HepG2 (cell line): Measurements from ENCODE around the gene ERFL. TPM values are rescaled to one million over a fixed set of nuclear protein-coding genes. Genes with fewer than 3 reads are reported as not detected.

Experiments used
- ADNP ChIP-seq: sonication (generic); formaldehyde crosslinking; IDR thresholded peaks from 2 replicates; pipeline ENCODE4 v1.4.0; 2020; ENCODE audit warnings: missing genetic modification reagents
- ATF7-NPFF ChIP-seq: sonication (generic); formaldehyde crosslinking; IDR thresholded peaks from 2 replicates; pipeline ENCODE4 v1.8.1; 2023; ENCODE audit warnings: mild to moderate bottlenecking, low read depth, missing genetic modification reagents, moderate library complexity
- BHLHE40 ChIP-seq: IDR thresholded peaks from 2 replicates; pipeline ENCODE4 v1.6.1; 2011; ENCODE audit warnings: low read length, improper control_type of control experiment
- CCAR2 ChIP-seq: fragments of 200-400 bp; formaldehyde crosslinking; optimal IDR thresholded peaks from 2 replicates; pipeline ENCODE3; 2018; ENCODE audit warnings: low read depth, mild to moderate bottlenecking, low read length, moderate library complexity
- CREM ChIP-seq, 2 experiments: sonication (generic) in 1 of 2; formaldehyde crosslinking in 1 of 2; IDR thresholded peaks; 2 replicates each; pipeline versions ENCODE4 v1.4.0 to v1.6.1; 2016 to 2020; ENCODE audit warnings: antibody characterized with exemption in 1 of 2, mild to moderate bottlenecking in 1 of 2, missing genetic modification reagents in 1 of 2
- GZF1 ChIP-seq: sonication (generic); formaldehyde crosslinking; IDR thresholded peaks from 2 replicates; pipeline ENCODE4 v1.5.1; 2020; ENCODE audit warnings: mild to moderate bottlenecking, missing genetic modification reagents
- HCFC1 ChIP-seq: fragments of 150-350 bp; IDR thresholded peaks from 2 replicates; pipeline ENCODE4 v1.6.1; 2014; ENCODE audit warnings: low read depth, low read length
- MEIS1 ChIP-seq: sonication (generic); formaldehyde crosslinking; IDR thresholded peaks from 2 replicates; pipeline ENCODE4 v1.9.0; 2021; ENCODE audit warnings: mild to moderate bottlenecking, missing genetic modification reagents, moderate library complexity, borderline replicate concordance
- NCOA1 ChIP-seq: sonication (generic); formaldehyde crosslinking; IDR thresholded peaks from 2 replicates; pipeline ENCODE4 v1.9.0; 2021; ENCODE audit warnings: missing genetic modification reagents
- PHF8 ChIP-seq: sonication (generic); formaldehyde crosslinking; IDR thresholded peaks from 2 replicates; pipeline ENCODE4 v1.5.0; 2020; ENCODE audit warnings: missing genetic modification reagents
- RAD21 ChIP-seq: fragments of 450-650 bp; formaldehyde crosslinking; IDR thresholded peaks from 2 replicates; pipeline ENCODE4 v1.5.0; 2020; ENCODE audit warnings: mild to moderate bottlenecking
- RAD51 ChIP-seq: fragments of 450-650 bp; IDR thresholded peaks from 2 replicates; pipeline ENCODE4 v1.6.1; 2016; ENCODE audit warnings: borderline replicate concordance
- SAP130 ChIP-seq: IDR thresholded peaks from 2 replicates; pipeline ENCODE4 v1.6.1; 2016; ENCODE audit warnings: low read depth
- TCF12 ChIP-seq, 2 experiments: fragments of 450-650 bp in 1 of 2; sonication (generic) in 1 of 2; formaldehyde crosslinking in 1 of 2; IDR thresholded peaks; 2 replicates each; pipeline versions ENCODE4 v1.6.1 to v1.8.0; 2017 to 2022; ENCODE audit warnings: antibody characterized with exemption in 1 of 2, mild to moderate bottlenecking in 1 of 2, missing genetic modification reagents in 1 of 2, moderate library complexity in 1 of 2
- ZNF180 ChIP-seq: sonication (generic); formaldehyde crosslinking; IDR thresholded peaks from 2 replicates; pipeline ENCODE4 v1.4.0; 2020; ENCODE audit warnings: low read depth, missing genetic modification reagents, borderline replicate concordance
- ZNF652 ChIP-seq: IDR thresholded peaks from 2 replicates; pipeline ENCODE4 v1.6.1; 2016; ENCODE audit warnings: low read depth, borderline replicate concordance
- ZNF737 ChIP-seq: sonication (generic); formaldehyde crosslinking; IDR thresholded peaks from 2 replicates; pipeline ENCODE4 v1.5.0; 2020; ENCODE audit warnings: missing genetic modification reagents, mild to moderate bottlenecking, borderline replicate concordance
- polyA plus RNA-seq, 8 experiments: library from polyadenylated mRNA; depleted of rRNA in 3 of 8; stranded (reverse) in 7 of 8; unstranded in 1 of 8; fragments of >200 nt; fragmentation: Illumina TruSeq in 4 of 8; extraction: Trizol in 4 of 8; gene quantifications; 2 replicates each; pipeline versions ENCODE4 v1.2.1 to v1.2.3, GENCODE V29; 2011 to 2016; ENCODE audit warnings: low read depth in 4 of 8, missing spikeins in 1 of 8, mixed read lengths in 1 of 8; ENCODE audit not compliant: insufficient read depth in 1 of 8
- total RNA-seq, 5 experiments: library from RNA; depleted of rRNA; stranded (reverse); fragments of >200 nt; fragmentation: Illumina TruSeq; extraction: Trizol; gene quantifications; 2 replicates each; pipeline ENCODE4 v1.2.3, GENCODE V29; 2016; ENCODE audit warnings: low read depth in 1 of 5
- TF ChIP-seq, protein P1 (sequence below): sonication (generic); formaldehyde crosslinking; IDR thresholded peaks from 2 replicates; pipeline ENCODE4 v1.4.0; 2020; ENCODE audit warnings: missing genetic modification reagents
- TF ChIP-seq, protein P2 (sequence below): sonication (generic); formaldehyde crosslinking; IDR thresholded peaks from 2 replicates; pipeline ENCODE4 v1.4.0; 2020; ENCODE audit warnings: mild to moderate bottlenecking, low read depth, missing genetic modification reagents
- TF ChIP-seq, protein P3 (sequence below): sonication (generic); formaldehyde crosslinking; IDR thresholded peaks from 2 replicates; pipeline ENCODE4 v1.4.0; 2020; ENCODE audit warnings: mild to moderate bottlenecking, missing genetic modification reagents
- TF ChIP-seq, protein P4 (sequence below): sonication (generic); formaldehyde crosslinking; IDR thresholded peaks from 2 replicates; pipeline ENCODE4 v1.4.0; 2020; ENCODE audit warnings: missing genetic modification reagents

ERFL gene
- total and polyA plus RNA-seq, 2 of the 13 experiments (the other 11 are each of a cell fraction or from before 2014, with no cell fraction given): not detected

DNA sequence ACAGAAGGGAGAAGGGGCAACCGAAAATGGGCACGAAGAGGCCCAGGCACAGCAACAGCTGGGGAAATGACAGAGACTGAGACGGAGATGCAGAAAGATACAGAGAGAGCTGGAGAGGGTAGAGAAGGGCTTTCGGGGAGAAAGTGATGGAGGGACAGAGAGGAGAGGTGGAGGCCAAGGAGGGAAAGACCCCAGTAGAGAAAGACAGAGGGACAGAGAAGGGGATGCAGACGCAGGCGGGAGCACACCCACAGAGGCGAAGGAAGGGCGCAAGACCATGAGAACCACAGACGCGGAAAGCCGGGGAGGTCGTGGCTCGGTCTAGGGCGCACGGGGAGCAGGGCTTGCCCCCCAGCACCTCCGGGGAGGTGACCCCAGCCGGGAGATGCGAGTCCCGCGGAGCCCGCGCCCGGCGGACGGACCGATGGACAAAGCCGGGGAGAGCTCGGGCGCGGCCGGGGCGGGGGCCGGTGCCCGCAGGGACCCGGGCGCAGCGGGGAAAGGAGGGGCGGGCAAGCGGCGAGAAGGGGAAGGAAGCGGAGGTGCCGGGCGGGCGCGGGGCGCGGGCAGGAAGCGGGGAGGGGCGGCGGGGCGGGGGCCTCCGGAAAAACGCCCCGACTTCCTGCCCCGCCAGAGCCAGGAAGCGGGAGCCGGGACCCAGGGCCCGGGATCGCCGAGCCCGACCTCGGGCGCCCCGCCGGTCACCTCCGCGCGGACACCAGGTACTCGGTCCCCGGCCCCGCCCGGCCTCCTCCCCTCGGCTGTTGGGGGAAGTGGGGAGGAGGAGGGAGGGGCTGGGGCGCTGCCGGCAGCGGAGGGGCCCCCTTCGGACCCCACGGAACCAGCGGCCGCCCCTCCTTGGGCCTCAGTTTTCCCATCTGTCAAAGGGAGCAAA is 45.4 kb downstream of the ERFL start, which contains the start of gene ARHGEF1 (continued):
- TF ChIP-seq ATF7-NPFF (CRISPR knock-in tag): no peak
- TF ChIP-seq ADNP: no peak
- TF ChIP-seq, protein P1, sequence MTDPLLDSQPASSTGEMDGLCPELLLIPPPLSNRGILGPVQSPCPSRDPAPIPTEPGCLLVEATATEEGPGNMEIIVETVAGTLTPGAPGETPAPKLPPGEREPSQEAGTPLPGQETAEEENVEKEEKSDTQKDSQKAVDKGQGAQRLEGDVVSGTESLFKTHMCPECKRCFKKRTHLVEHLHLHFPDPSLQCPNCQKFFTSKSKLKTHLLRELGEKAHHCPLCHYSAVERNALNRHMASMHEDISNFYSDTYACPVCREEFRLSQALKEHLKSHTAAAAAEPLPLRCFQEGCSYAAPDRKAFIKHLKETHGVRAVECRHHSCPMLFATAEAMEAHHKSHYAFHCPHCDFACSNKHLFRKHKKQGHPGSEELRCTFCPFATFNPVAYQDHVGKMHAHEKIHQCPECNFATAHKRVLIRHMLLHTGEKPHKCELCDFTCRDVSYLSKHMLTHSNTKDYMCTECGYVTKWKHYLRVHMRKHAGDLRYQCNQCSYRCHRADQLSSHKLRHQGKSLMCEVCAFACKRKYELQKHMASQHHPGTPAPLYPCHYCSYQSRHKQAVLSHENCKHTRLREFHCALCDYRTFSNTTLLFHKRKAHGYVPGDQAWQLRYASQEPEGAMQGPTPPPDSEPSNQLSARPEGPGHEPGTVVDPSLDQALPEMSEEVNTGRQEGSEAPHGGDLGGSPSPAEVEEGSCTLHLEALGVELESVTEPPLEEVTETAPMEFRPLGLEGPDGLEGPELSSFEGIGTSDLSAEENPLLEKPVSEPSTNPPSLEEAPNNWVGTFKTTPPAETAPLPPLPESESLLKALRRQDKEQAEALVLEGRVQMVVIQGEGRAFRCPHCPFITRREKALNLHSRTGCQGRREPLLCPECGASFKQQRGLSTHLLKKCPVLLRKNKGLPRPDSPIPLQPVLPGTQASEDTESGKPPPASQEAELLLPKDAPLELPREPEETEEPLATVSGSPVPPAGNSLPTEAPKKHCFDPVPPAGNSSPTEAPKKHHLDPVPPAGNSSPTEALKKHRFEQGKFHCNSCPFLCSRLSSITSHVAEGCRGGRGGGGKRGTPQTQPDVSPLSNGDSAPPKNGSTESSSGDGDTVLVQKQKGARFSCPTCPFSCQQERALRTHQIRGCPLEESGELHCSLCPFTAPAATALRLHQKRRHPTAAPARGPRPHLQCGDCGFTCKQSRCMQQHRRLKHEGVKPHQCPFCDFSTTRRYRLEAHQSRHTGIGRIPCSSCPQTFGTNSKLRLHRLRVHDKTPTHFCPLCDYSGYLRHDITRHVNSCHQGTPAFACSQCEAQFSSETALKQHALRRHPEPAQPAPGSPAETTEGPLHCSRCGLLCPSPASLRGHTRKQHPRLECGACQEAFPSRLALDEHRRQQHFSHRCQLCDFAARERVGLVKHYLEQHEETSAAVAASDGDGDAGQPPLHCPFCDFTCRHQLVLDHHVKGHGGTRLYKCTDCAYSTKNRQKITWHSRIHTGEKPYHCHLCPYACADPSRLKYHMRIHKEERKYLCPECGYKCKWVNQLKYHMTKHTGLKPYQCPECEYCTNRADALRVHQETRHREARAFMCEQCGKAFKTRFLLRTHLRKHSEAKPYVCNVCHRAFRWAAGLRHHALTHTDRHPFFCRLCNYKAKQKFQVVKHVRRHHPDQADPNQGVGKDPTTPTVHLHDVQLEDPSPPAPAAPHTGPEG (CRISPR knock-in tag): no peak
- no peak for TF ChIP-seq RAD21 (CRISPR knock-in tag)
- TF ChIP-seq, protein P2, sequence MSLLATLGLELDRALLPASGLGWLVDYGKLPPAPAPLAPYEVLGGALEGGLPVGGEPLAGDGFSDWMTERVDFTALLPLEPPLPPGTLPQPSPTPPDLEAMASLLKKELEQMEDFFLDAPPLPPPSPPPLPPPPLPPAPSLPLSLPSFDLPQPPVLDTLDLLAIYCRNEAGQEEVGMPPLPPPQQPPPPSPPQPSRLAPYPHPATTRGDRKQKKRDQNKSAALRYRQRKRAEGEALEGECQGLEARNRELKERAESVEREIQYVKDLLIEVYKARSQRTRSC (CRISPR knock-in tag): no peak
- no peak for TF ChIP-seq NCOA1 (CRISPR knock-in tag)
- TF ChIP-seq MEIS1 (CRISPR knock-in tag): no peak
- no peak for TF ChIP-seq RAD51
- TF ChIP-seq SAP130 (CRISPR knock-in tag): peak; percentile 49
- no peak for TF ChIP-seq GZF1
- TF ChIP-seq, protein P3, sequence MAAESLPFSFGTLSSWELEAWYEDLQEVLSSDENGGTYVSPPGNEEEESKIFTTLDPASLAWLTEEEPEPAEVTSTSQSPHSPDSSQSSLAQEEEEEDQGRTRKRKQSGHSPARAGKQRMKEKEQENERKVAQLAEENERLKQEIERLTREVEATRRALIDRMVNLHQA (CRISPR knock-in tag): no peak
- TF ChIP-seq, protein P4, sequence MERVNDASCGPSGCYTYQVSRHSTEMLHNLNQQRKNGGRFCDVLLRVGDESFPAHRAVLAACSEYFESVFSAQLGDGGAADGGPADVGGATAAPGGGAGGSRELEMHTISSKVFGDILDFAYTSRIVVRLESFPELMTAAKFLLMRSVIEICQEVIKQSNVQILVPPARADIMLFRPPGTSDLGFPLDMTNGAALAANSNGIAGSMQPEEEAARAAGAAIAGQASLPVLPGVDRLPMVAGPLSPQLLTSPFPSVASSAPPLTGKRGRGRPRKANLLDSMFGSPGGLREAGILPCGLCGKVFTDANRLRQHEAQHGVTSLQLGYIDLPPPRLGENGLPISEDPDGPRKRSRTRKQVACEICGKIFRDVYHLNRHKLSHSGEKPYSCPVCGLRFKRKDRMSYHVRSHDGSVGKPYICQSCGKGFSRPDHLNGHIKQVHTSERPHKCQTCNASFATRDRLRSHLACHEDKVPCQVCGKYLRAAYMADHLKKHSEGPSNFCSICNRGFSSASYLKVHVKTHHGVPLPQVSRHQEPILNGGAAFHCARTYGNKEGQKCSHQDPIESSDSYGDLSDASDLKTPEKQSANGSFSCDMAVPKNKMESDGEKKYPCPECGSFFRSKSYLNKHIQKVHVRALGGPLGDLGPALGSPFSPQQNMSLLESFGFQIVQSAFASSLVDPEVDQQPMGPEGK (CRISPR knock-in tag): peak; percentile 87
- TF ChIP-seq HCFC1: no peak
- no peak for TF ChIP-seq CREM (IDR thresholded peaks at IDR 0.05)
- TF ChIP-seq CREM (CRISPR knock-in tag; IDR thresholded peaks at IDR 0.05): no peak
- TF ChIP-seq ZNF737: no peak
- TF ChIP-seq TCF12 (IDR thresholded peaks at IDR 0.05): no peak
- no peak for TF ChIP-seq TCF12 (CRISPR knock-in tag; IDR thresholded peaks at IDR 0.05)
- TF ChIP-seq PHF8 (CRISPR knock-in tag): no peak; the same call in 1 of the 2 replicates
- TF ChIP-seq CCAR2: no peak
- TF ChIP-seq BHLHE40: no peak
- TF ChIP-seq ZNF652 (CRISPR knock-in tag): no peak
- TF ChIP-seq ZNF180 (CRISPR knock-in tag): no peak
